ENCODE data around the gene SLC38A2.
A peak's percentile ranks its signal among the peaks of the same experiment; 100 is the strongest.
"Not testable (repeated sequence)": the region's sequence is repeated elsewhere in the genome, so short reads cannot be mapped to it uniquely, and the experiment has no call there.

SLC38A2 gene

GRCh38 chr12:46359667-46360280, 12.8 kb downstream of the SLC38A2 start:
- DNase-seq = no peak

- no peak for DNase-seq
These were observed 13.5 kb downstream of the SLC38A2 start for GRCh38 chr12:46358791-46359666.

- DNase-seq = no peak
These were observed 14.3 kb downstream of the SLC38A2 start for GRCh38 chr12:46358325-46358700.

GRCh38 chr12:46357438-46358324, 14.9 kb downstream of the SLC38A2 start:
- peak; percentile 29 for DNase-seq

- DNase-seq = no peak
These were observed 15.7 kb downstream of the SLC38A2 start for GRCh38 chr12:46356655-46357437.

GRCh38 chr12:46354802-46355199, 17.8 kb downstream of the SLC38A2 start:
- DNase-seq = no peak

GRCh38 chr12:46354111-46354801, 18.3 kb downstream of the SLC38A2 start:
- peak; percentile 27 for DNase-seq

GRCh38 chr12:46351886-46352650, 20.5 kb downstream of the SLC38A2 start:
- DNase-seq = no peak

GRCh38 chr12:46351138-46351537, 21.4 kb downstream of the SLC38A2 start:
- no peak for DNase-seq

GRCh38 chr12:46349253-46349652, 23.3 kb downstream of the SLC38A2 start:
- no peak for DNase-seq

GRCh38 chr12:46343118-46343852, 29.3 kb downstream of the SLC38A2 start:
- no peak for DNase-seq

GRCh38 chr12:46342562-46343033, 30.0 kb downstream of the SLC38A2 start:
- peak; percentile 58 for DNase-seq

GRCh38 chr12:46339051-46339450, 33.5 kb downstream of the SLC38A2 start:
- DNase-seq = no peak

GRCh38 chr12:46332260-46332659, 40.3 kb downstream of the SLC38A2 start:
- DNase-seq = no peak

GRCh38 chr12:46325075-46325474, 47.5 kb downstream of the SLC38A2 start:
- not testable (repeated sequence) for DNase-seq

- DNase-seq = no peak
These were observed 51.8 kb downstream of the SLC38A2 start for GRCh38 chr12:46320731-46321130.

GRCh38 chr12:46318037-46318436, 54.5 kb downstream of the SLC38A2 start:
- DNase-seq = no peak
